ENCODE data around the gene YTHDF1. TPM values are rescaled to one million over a fixed set of nuclear protein-coding genes. Genes with fewer than 3 reads are reported as not detected.

YTHDF1 gene
- total RNA-seq, 1 donor from 2014 or later: 20.4 TPM

GRCh38 chr20:63168861-63169260 lies 47.1 kb downstream of the YTHDF1 start:
- TF ChIP-seq CTCF (conservative IDR thresholded peaks at IDR 0.05; ENCODE audit: low read depth, low read length): no peak
- DNase-seq (ENCODE audit: low read depth): no peak
- no peak overlapping the region for H3K4me3 ChIP-seq (ENCODE audit: low read depth, low read length)

GRCh38 chr20:63167918-63168520 lies 47.9 kb downstream of the YTHDF1 start:
- no peak for TF ChIP-seq CTCF (conservative IDR thresholded peaks at IDR 0.05; ENCODE audit: low read depth, low read length)
- no peak for DNase-seq (ENCODE audit: low read depth)
- H3K4me3 ChIP-seq (ENCODE audit: low read depth, low read length): no peak overlapping the region

- TF ChIP-seq CTCF (conservative IDR thresholded peaks at IDR 0.05; ENCODE audit: low read depth, low read length): no peak
Measured at GRCh38 chr20:63167026-63167917, 48.7 kb downstream of the YTHDF1 start.

GRCh38 chr20:63166193-63167020 lies 49.5 kb downstream of the YTHDF1 start:
- DNase-seq (ENCODE audit: low read depth): no peak
- TF ChIP-seq CTCF (conservative IDR thresholded peaks at IDR 0.05; ENCODE audit: low read depth, low read length): no peak
- no peak overlapping the region for H3K4me3 ChIP-seq (ENCODE audit: low read depth, low read length)

More at GRCh38 chr20:63167026-63167917, 48.7 kb downstream of the YTHDF1 start:
- no peak for DNase-seq (ENCODE audit: low read depth)
- no peak overlapping the region for H3K4me3 ChIP-seq (ENCODE audit: low read depth, low read length)

- no peak for DNase-seq (ENCODE audit: low read depth)
- TF ChIP-seq CTCF (conservative IDR thresholded peaks at IDR 0.05; ENCODE audit: low read depth, low read length): no peak
- H3K4me3 ChIP-seq (ENCODE audit: low read depth, low read length): no peak overlapping the region
Measured at GRCh38 chr20:63165356-63166192, 50.4 kb downstream of the YTHDF1 start.

Measured in epithelial cell of proximal tubule (primary cell).